Liver (tissue), 9 donors: ENCODE measurements around the gene LILRA1. TPM values are rescaled to one million over a fixed set of nuclear protein-coding genes. Genes with fewer than 3 reads are reported as not detected.

ENCODE experiments used
- DNase-seq: peaks from one replicate; pipeline ENCODE4 v3.0.0-alpha.2; 2017; ENCODE audit warnings: low spot score
- H3K27ac ChIP-seq, 2 donors: one replicate each; pipeline ENCODE4 v1.7.0; 2013; ENCODE audit warnings: inconsistent platforms in 2 of 2, low read length in 2 of 2, control low read depth in 1 of 2, low read depth in 1 of 2, mild to moderate bottlenecking in 1 of 2
- H3K27me3 ChIP-seq, 4 donors: one replicate each; pipeline versions ENCODE4 v1.6.1 to v1.7.0; 2013; ENCODE audit warnings: low read length in 3 of 4, inconsistent platforms in 1 of 4, mild to moderate bottlenecking in 1 of 4, moderate library complexity in 1 of 4; ENCODE audit not compliant: control insufficient read depth in 4 of 4, insufficient read depth in 4 of 4
- H3K36me3 ChIP-seq, 4 donors: one replicate each; pipeline versions ENCODE4 v1.6.1 to v1.7.0; 2013; ENCODE audit warnings: low read length in 3 of 4, mild to moderate bottlenecking in 3 of 4, low read depth in 1 of 4, moderate library complexity in 1 of 4; ENCODE audit not compliant: control insufficient read depth in 4 of 4, insufficient read depth in 3 of 4
- H3K4me1 ChIP-seq, 4 donors: one replicate each; pipeline versions ENCODE4 v1.6.1 to v1.7.0; 2013; ENCODE audit warnings: low read length in 3 of 4, mild to moderate bottlenecking in 3 of 4, moderate library complexity in 1 of 4; ENCODE audit not compliant: control insufficient read depth in 4 of 4, insufficient read depth in 4 of 4
- H3K4me3 ChIP-seq, 3 donors: one replicate each; pipeline versions ENCODE4 v1.6.1 to v1.7.0; 2013; ENCODE audit warnings: low read length in 3 of 3, control low read depth in 1 of 3, low read depth in 1 of 3, mild to moderate bottlenecking in 1 of 3
- H3K9ac ChIP-seq, 2 donors: one replicate each; pipeline ENCODE4 v1.7.0; 2013; ENCODE audit warnings: low read length in 2 of 2, mild to moderate bottlenecking in 2 of 2, moderate library complexity in 2 of 2, control low read depth in 1 of 2, low read depth in 1 of 2
- H3K9me3 ChIP-seq, 4 donors: one replicate each; pipeline versions ENCODE4 v1.6.1 to v1.7.0; 2013; ENCODE audit warnings: low read length in 3 of 4; ENCODE audit not compliant: control insufficient read depth in 4 of 4
- EGR1 ChIP-seq, 2 donors: IDR thresholded peaks; 2 replicates each; pipeline ENCODE4 v1.6.1; 2016 to 2018; ENCODE audit warnings: antibody characterized with exemption in 2 of 2, low read depth in 2 of 2
- FOXA1 ChIP-seq: IDR thresholded peaks from 2 replicates; pipeline ENCODE4 v1.6.1; 2016; ENCODE audit warnings: antibody characterized with exemption
- FOXA2 ChIP-seq: IDR thresholded peaks from 2 replicates; pipeline ENCODE4 v1.6.1; 2016; ENCODE audit warnings: antibody characterized with exemption
- GABPA ChIP-seq, 2 donors: IDR thresholded peaks in 1 of 2; conservative IDR thresholded peaks in 1 of 2; 2 replicates each; pipeline ENCODE4 v1.6.1; 2016; ENCODE audit warnings: antibody characterized with exemption in 2 of 2, mild to moderate bottlenecking in 1 of 2, moderate library complexity in 1 of 2
- HNF4A ChIP-seq, 2 donors: conservative IDR thresholded peaks; 2 replicates each; pipeline ENCODE4 v1.6.1; 2016; ENCODE audit warnings: antibody characterized with exemption in 2 of 2, mild to moderate bottlenecking in 2 of 2
- HNF4G ChIP-seq: IDR thresholded peaks from 2 replicates; pipeline ENCODE4 v1.6.1; 2016; ENCODE audit warnings: antibody characterized with exemption
- JUND ChIP-seq, 2 donors: IDR thresholded peaks; 2 replicates each; pipeline ENCODE4 v1.6.1; 2016; ENCODE audit warnings: antibody characterized with exemption in 2 of 2
- NR2F2 ChIP-seq: IDR thresholded peaks from 2 replicates; pipeline ENCODE4 v1.6.1; 2016; ENCODE audit warnings: antibody characterized with exemption
- RAD21 ChIP-seq, 2 donors: IDR thresholded peaks; 2 replicates each; pipeline ENCODE4 v1.6.1; 2016; ENCODE audit warnings: antibody characterized with exemption in 2 of 2, mild to moderate bottlenecking in 2 of 2
- RXRA ChIP-seq, 2 donors: IDR thresholded peaks; 2 replicates each; pipeline ENCODE4 v1.6.1; 2017 to 2018; ENCODE audit warnings: antibody characterized with exemption in 2 of 2, mild to moderate bottlenecking in 1 of 2
- YY1 ChIP-seq: IDR thresholded peaks from 2 replicates; pipeline ENCODE4 v1.6.1; 2016; ENCODE audit warnings: antibody characterized with exemption, mild to moderate bottlenecking
- WGBS: extraction: QIAGEN DNeasy Blood & Tissue Kit; methylation state at CpG from one replicate; pipeline ENCODE4 v1.1.7; 2013; 5-methylcytosine and 5-hydroxymethylcytosine counted together
- polyA plus RNA-seq, 2 donors: library from polyadenylated mRNA; stranded (reverse) in 1 of 2; unstranded in 1 of 2; fragments of 200-250 nt in 1 of 2; fragments of >200 nt in 1 of 2; fragmentation: Nextera tagmentation in 1 of 2; extraction: Ambion mirVana in 1 of 2; gene quantifications; one replicate each; pipeline versions ENCODE4 v1.2.1 to v1.2.3, GENCODE V29; 2013 to 2015
- total RNA-seq, 2 donors: library from RNA; depleted of rRNA; stranded (reverse); fragments of >200 nt; gene quantifications; one replicate each; pipeline ENCODE4 v1.2.3, GENCODE V29; 2014
- TF ChIP-seq, protein P1 (sequence below): IDR thresholded peaks from 2 replicates; pipeline ENCODE4 v1.6.1; 2016; ENCODE audit warnings: antibody characterized with exemption
- TF ChIP-seq, protein P2 (sequence below): fragments of 150-350 bp; IDR thresholded peaks from 2 replicates; pipeline ENCODE4 v1.5.1; 2017; ENCODE audit warnings: improper control_type of control experiment, low read depth, low read length; ENCODE audit not compliant: missing input control
- TF ChIP-seq, protein P3 (sequence below): IDR thresholded peaks from 2 replicates; pipeline ENCODE4 v1.6.1; 2016; ENCODE audit warnings: antibody characterized with exemption
- TF ChIP-seq, protein P4 (sequence below): IDR thresholded peaks from 2 replicates; pipeline ENCODE4 v1.6.1; 2016; ENCODE audit warnings: antibody characterized with exemption, mild to moderate bottlenecking
- donor health status: healthy.
- donor health status: healthy.
- donor health status: healthy.
- donor health status: healthy.
- donor health status: healthy.

Gene LILRA1
- total and polyA plus RNA-seq, 4 donors, result 0.43 to 2.1 (median 1.2) TPM

DNA sequence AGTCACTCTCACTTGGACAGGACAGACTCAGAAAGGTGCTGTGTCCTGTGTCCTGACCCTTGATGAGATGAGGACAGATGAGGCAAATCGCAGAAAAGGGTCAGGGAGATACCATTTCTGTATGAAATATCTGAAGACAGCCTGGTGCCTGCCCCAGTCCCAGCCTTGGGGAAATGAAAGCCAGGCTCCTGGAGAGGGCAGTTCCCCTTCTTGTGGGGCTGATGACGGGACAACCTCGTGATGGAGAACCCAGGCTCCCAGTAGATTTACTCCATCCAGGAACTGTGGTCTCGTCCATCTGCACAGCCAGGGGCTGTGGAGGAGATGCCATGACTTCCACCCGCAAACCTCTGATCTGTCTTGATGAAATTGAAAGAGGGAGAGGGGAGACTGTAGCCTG is 50.6 kb downstream of the LILRA1 start:
- Histone ChIP-seq H3K36me3 (no peaks in the 10 kb centered on the region), H3K27ac (no peak overlapping the region), H3K4me1 (no peaks in the 10 kb centered on the region), H3K27me3 (no peaks in the 10 kb centered on the region), H3K9ac (no peak overlapping the region), H3K9me3 (no peaks in the 10 kb centered on the region), H3K4me3 (no peak overlapping the region)
- TF ChIP-seq JUND (IDR thresholded peaks at IDR 0.05) (no peak), EGR1 (IDR thresholded peaks at IDR 0.05; ENCODE audit: low read depth in 2 of 2) (no peak), GABPA (IDR thresholded peaks at IDR 0.05 in 1 of 2, conservative IDR thresholded peaks at IDR 0.05 in 1 of 2) (no peak), RAD21 (IDR thresholded peaks at IDR 0.05) (no peak), FOXA2 (no peak), YY1 (no peak), HNF4G (no peak), RXRA (IDR thresholded peaks at IDR 0.05) (no peak), NR2F2 (no peak)
- TF ChIP-seq, protein P1, sequence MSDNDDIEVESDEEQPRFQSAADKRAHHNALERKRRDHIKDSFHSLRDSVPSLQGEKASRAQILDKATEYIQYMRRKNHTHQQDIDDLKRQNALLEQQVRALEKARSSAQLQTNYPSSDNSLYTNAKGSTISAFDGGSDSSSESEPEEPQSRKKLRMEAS, result no peak
- TF ChIP-seq, protein P2, sequence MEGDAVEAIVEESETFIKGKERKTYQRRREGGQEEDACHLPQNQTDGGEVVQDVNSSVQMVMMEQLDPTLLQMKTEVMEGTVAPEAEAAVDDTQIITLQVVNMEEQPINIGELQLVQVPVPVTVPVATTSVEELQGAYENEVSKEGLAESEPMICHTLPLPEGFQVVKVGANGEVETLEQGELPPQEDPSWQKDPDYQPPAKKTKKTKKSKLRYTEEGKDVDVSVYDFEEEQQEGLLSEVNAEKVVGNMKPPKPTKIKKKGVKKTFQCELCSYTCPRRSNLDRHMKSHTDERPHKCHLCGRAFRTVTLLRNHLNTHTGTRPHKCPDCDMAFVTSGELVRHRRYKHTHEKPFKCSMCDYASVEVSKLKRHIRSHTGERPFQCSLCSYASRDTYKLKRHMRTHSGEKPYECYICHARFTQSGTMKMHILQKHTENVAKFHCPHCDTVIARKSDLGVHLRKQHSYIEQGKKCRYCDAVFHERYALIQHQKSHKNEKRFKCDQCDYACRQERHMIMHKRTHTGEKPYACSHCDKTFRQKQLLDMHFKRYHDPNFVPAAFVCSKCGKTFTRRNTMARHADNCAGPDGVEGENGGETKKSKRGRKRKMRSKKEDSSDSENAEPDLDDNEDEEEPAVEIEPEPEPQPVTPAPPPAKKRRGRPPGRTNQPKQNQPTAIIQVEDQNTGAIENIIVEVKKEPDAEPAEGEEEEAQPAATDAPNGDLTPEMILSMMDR, result no peak
- TF ChIP-seq, protein P3, sequence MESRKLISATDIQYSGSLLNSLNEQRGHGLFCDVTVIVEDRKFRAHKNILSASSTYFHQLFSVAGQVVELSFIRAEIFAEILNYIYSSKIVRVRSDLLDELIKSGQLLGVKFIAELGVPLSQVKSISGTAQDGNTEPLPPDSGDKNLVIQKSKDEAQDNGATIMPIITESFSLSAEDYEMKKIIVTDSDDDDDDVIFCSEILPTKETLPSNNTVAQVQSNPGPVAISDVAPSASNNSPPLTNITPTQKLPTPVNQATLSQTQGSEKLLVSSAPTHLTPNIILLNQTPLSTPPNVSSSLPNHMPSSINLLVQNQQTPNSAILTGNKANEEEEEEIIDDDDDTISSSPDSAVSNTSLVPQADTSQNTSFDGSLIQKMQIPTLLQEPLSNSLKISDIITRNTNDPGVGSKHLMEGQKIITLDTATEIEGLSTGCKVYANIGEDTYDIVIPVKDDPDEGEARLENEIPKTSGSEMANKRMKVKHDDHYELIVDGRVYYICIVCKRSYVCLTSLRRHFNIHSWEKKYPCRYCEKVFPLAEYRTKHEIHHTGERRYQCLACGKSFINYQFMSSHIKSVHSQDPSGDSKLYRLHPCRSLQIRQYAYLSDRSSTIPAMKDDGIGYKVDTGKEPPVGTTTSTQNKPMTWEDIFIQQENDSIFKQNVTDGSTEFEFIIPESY, result no peak
- TF ChIP-seq, protein P4, sequence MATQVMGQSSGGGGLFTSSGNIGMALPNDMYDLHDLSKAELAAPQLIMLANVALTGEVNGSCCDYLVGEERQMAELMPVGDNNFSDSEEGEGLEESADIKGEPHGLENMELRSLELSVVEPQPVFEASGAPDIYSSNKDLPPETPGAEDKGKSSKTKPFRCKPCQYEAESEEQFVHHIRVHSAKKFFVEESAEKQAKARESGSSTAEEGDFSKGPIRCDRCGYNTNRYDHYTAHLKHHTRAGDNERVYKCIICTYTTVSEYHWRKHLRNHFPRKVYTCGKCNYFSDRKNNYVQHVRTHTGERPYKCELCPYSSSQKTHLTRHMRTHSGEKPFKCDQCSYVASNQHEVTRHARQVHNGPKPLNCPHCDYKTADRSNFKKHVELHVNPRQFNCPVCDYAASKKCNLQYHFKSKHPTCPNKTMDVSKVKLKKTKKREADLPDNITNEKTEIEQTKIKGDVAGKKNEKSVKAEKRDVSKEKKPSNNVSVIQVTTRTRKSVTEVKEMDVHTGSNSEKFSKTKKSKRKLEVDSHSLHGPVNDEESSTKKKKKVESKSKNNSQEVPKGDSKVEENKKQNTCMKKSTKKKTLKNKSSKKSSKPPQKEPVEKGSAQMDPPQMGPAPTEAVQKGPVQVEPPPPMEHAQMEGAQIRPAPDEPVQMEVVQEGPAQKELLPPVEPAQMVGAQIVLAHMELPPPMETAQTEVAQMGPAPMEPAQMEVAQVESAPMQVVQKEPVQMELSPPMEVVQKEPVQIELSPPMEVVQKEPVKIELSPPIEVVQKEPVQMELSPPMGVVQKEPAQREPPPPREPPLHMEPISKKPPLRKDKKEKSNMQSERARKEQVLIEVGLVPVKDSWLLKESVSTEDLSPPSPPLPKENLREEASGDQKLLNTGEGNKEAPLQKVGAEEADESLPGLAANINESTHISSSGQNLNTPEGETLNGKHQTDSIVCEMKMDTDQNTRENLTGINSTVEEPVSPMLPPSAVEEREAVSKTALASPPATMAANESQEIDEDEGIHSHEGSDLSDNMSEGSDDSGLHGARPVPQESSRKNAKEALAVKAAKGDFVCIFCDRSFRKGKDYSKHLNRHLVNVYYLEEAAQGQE, result no peak
- DNase-seq, result no peak
- 63% methylated on average over 5 of the region's 5 CpGs for WGBS

DNA sequence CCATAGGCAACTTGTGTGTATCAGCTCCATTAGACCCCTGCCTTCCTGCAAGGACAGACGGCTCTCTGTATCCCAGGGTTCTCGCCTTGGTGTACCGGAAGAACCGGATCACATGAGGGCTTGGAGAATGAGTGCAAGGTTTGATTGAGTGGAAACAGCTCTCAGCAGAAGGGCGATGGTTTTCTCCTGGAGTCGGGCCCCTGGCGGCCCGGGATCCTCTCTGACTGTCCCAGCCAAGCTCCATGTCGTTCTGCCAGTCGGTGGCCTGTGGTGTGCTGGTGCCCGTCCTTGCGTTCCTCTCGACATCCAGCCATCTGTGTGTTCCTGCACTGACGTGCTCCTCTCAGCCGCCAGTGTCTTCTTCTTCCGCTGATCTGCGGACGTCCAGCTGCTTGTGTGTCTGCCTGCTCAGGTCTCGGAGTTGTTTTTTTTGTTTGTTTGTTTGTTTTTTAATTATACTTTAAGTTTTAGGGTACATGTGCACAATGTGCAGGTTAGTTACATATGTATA is 53.0 kb downstream of the LILRA1 start:
- Histone ChIP-seq H3K9me3 (no peaks in the 10 kb centered on the region), H3K27me3 (peaks cover 0 to 4% (median 0%) of the 10 kb centered on the region in 4 donors), H3K4me1 (no peaks in the 10 kb centered on the region), H3K4me3 (no peak overlapping the region), H3K9ac (no peak overlapping the region), H3K27ac (no peak overlapping the region), H3K36me3 (no peaks in the 10 kb centered on the region)
- 84% methylated on average over 19 of the region's 19 CpGs for WGBS
- no peak for DNase-seq
- TF ChIP-seq, protein P4, result no peak
- no peak for TF ChIP-seq FOXA1
- TF ChIP-seq, protein P3, result no peak
- TF ChIP-seq HNF4A (conservative IDR thresholded peaks at IDR 0.05), result no peak
- no peak for TF ChIP-seq FOXA2
- TF ChIP-seq, protein P1, result no peak
- no peak for TF ChIP-seq JUND (IDR thresholded peaks at IDR 0.05)
- TF ChIP-seq EGR1 (IDR thresholded peaks at IDR 0.05; ENCODE audit: low read depth in 2 of 2), result no peak
